ENCODE results near the gene CCDC194. TPM values are rescaled to one million over a fixed set of nuclear protein-coding genes. Genes with fewer than 3 reads are reported as not detected.

CCDC194 gene
- total and polyA plus RNA-seq, 8 donors: not detected

- intact Hi-C loops (cut with DNase I; ENCODE audit: low total_unique reads): no loop called here
- 91 to 95% (median 95%) methylated on average over 13 to 25 of the region's 25 CpGs for WGBS, 5 donors
- DNase-seq: no peak
- H3K9me3 ChIP-seq: peaks cover 0 to under 1% (median 0%) of the 10 kb centered on the region in 4 donors
- H3K27ac ChIP-seq: no peak overlapping the region
- no peak overlapping the region for H3K4me3 ChIP-seq
- H3K27me3 ChIP-seq: peaks cover 0 to 4% (median 0%) of the 10 kb centered on the region in 3 donors
- TF ChIP-seq, protein P1, sequence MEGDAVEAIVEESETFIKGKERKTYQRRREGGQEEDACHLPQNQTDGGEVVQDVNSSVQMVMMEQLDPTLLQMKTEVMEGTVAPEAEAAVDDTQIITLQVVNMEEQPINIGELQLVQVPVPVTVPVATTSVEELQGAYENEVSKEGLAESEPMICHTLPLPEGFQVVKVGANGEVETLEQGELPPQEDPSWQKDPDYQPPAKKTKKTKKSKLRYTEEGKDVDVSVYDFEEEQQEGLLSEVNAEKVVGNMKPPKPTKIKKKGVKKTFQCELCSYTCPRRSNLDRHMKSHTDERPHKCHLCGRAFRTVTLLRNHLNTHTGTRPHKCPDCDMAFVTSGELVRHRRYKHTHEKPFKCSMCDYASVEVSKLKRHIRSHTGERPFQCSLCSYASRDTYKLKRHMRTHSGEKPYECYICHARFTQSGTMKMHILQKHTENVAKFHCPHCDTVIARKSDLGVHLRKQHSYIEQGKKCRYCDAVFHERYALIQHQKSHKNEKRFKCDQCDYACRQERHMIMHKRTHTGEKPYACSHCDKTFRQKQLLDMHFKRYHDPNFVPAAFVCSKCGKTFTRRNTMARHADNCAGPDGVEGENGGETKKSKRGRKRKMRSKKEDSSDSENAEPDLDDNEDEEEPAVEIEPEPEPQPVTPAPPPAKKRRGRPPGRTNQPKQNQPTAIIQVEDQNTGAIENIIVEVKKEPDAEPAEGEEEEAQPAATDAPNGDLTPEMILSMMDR (IDR thresholded peaks at IDR 0.05): no peak
- no peak for TF ChIP-seq POLR2AphosphoS5 (IDR thresholded peaks at IDR 0.05)
- no peak for TF ChIP-seq EP300 (IDR thresholded peaks at IDR 0.05)
- TF ChIP-seq POLR2A (IDR thresholded peaks at IDR 0.05): no peak
- H3K4me1 ChIP-seq: no peaks in the 10 kb centered on the region
- H3K36me3 ChIP-seq: peaks cover 0 to 9% (median 3%) of the 10 kb centered on the region in 4 donors
These were observed 42.3 kb upstream of the CCDC194 start for GRCh38 chr19:17436094-17436873.

DNA sequence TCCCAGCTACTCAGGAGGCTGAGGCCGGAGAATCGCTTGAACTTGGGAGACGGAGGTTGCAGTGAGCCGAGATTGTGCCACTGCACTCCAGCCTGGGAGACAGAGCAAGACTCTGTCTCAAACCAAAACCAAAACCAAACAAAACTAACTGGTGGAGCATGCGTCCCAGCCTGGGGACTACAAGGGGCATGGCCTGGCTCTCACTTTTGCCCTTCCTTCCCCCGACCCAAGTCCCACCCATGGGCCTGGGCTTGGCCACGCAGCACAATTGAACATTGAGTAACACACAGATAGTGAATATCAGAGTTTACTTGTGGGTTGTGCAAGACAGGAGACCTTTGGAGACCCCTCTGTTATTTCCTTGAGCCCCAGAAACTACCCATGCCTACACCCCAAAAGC is 41.2 kb upstream of the CCDC194 start:
- no peak for DNase-seq
- peaks cover 0 to 4% (median 0%) of the 10 kb centered on the region in 3 donors for H3K27me3 ChIP-seq
- WGBS, 5 donors: 71 to 84% (median 74%) methylated on average over 7 of the region's 7 CpGs

DNA sequence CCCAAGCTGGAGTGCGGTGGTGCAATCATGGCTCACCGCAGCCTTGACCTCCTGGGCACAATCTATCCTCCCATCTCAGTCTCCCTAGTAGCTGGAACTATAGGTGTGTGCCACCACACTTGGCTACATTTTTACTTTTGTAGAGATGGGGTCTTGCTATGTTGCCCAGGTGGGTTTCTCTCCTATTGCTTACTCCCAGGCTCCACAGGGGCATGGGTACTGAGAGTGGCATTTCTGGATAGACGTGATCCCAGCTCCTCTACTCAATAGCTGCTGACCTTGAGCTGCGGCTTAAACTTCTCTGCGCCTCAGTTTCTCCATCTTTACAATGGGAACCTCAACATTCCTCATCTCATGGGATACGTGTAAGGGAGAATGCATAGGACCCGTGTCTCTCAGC is 37.4 kb upstream of the CCDC194 start:
- 88 to 92% (median 90%) methylated on average over 7 of the region's 7 CpGs for WGBS, 5 donors
- H3K27me3 ChIP-seq: no peaks in the 10 kb centered on the region
- no peaks in the 10 kb centered on the region for H3K4me1 ChIP-seq
- intact Hi-C loops (cut with DNase I; ENCODE audit: low total_unique reads): no loop called here
- H3K4me3 ChIP-seq: no peak overlapping the region
- TF ChIP-seq, protein P1 (IDR thresholded peaks at IDR 0.05): no peak
- TF ChIP-seq POLR2AphosphoS5 (IDR thresholded peaks at IDR 0.05) (no peak), POLR2A (IDR thresholded peaks at IDR 0.05) (no peak), EP300 (IDR thresholded peaks at IDR 0.05) (no peak)
- no peak for DNase-seq
- no peak overlapping the region for H3K27ac ChIP-seq
- H3K9me3 ChIP-seq: no peaks in the 10 kb centered on the region
- peaks cover 0 to 7% (median 3%) of the 10 kb centered on the region in 4 donors for H3K36me3 ChIP-seq

More for the DNA sequence above, 41.2 kb upstream of the CCDC194 start:
- no peaks in the 10 kb centered on the region for H3K4me1 ChIP-seq
- H3K27ac ChIP-seq: no peak overlapping the region
- peaks cover 0 to 9% (median 3%) of the 10 kb centered on the region in 4 donors for H3K36me3 ChIP-seq
- no peak for TF ChIP-seq POLR2AphosphoS5 (IDR thresholded peaks at IDR 0.05)
- TF ChIP-seq, protein P1 (IDR thresholded peaks at IDR 0.05): no peak
- no peak for TF ChIP-seq POLR2A (IDR thresholded peaks at IDR 0.05)
- intact Hi-C loops (cut with DNase I; ENCODE audit: low total_unique reads): no loop called here
- no peaks in the 10 kb centered on the region for H3K9me3 ChIP-seq
- no peak overlapping the region for H3K4me3 ChIP-seq

GRCh38 chr19:17429641-17430113 is 35.7 kb upstream of the CCDC194 start:
- intact Hi-C loops (cut with DNase I; ENCODE audit: low total_unique reads): no loop called here
- H3K4me1 ChIP-seq: peaks cover 0 to 5% (median 2%) of the 10 kb centered on the region in 4 donors
- no peaks in the 10 kb centered on the region for H3K9me3 ChIP-seq
- TF ChIP-seq POLR2A (IDR thresholded peaks at IDR 0.05): no peak
- TF ChIP-seq, protein P1 (IDR thresholded peaks at IDR 0.05): no peak
- no peaks in the 10 kb centered on the region for H3K36me3 ChIP-seq
- no peak for DNase-seq
- no peak overlapping the region for H3K27ac ChIP-seq
- H3K4me3 ChIP-seq: no peak overlapping the region
- no peaks in the 10 kb centered on the region for H3K27me3 ChIP-seq
- WGBS, 5 donors: 60 to 77% (median 71%) methylated on average over 17 of the region's 17 CpGs

All from stomach (tissue), 9 donors.